Activated T-cell treated with anti-CD3 and anti-CD28 coated beads for 1 hour (primary cell): ENCODE results near the gene PKP4.
"Not testable (repeated sequence)": the region's sequence is repeated elsewhere in the genome, so short reads cannot be mapped to it uniquely, and the experiment has no call there.

Experiments
- DNase-seq: peaks from one replicate; pipeline ENCODE4 v3.0.0-alpha.2; 2020; ENCODE audit warnings: low read depth

PKP4 gene

DNA sequence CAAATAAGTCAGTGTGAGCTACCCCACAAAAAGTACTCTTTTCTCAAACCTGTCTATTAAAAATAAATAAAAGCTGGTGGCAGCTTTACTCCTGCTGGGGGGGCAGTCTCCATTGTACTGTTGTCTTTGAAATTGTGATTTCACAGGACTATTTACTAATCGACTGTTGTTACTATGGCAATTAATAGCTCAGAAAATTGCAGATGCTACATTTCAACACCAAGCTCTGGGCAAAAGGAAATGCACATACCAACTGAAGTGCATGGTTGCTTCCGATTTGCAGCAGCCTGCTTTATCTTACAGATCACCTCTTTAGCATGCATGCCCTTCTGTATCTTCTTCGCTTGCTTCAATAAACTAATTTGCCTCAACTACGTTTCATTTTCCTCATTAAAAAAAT lies 220.8 kb downstream of the PKP4 start:
- no peak for DNase-seq

DNA sequence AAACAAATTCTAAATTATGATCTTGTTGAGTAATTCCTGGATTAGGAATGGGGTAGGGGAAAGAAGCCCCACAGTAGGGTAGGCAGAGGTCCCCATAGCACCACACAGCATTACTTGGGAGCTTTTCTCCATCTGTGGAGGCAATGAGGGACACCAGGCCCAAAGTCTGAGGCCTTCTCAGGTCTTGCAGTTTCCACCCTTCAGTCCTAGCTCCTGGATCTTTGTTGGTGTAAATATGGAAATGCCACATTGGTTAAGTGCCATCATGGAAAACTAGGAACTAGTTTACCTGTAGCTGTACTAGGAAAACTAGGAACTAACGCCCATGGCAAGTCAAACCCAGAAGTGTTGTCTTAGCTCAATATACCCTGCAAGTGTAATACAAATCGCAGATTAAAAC lies 225.1 kb downstream of the PKP4 start:
- DNase-seq, result no peak

DNA sequence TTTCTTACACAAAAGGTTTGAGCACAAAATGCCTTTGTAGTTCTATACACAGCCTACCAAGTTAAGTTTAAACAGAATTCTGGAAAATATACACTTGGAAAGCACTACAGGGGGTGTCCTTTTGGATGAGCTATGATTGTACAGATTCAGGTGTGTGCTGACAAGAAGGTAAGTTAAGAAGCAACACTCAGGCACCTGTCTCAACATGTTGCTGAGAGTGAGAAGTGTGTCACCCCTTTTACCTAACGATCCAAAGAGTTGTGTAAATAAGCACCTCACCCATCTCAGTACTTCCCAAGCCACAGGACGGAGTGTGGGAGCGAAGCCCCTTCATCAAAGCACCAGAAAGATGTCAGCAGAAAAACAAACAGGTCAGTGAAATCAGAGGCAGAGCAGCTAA lies 228.9 kb downstream of the PKP4 start:
- no peak for DNase-seq

DNA sequence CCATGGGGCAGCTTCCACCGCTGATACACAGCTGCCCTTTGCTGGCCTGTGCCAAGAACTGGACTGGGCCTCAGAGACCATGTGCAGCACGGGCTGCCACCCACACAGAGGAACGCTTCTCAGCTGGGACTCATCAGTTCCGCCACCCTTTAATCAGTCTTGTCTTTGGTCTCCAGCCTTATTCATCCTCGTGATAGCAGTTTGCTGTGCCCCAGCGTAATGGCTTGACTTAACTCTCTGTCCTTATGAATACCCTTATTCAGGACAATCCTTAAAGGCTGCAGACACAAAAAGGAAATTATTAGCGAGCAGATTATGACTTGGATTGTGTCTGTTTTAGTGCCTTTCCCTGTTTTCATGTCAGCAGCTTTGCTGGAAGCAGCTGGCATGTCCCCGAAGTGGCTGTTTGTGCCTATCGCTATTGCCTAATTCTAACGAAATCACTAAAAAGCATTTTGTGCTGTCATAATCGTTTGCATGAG lies 229.5 kb downstream of the PKP4 start:
- no peak for DNase-seq

DNA sequence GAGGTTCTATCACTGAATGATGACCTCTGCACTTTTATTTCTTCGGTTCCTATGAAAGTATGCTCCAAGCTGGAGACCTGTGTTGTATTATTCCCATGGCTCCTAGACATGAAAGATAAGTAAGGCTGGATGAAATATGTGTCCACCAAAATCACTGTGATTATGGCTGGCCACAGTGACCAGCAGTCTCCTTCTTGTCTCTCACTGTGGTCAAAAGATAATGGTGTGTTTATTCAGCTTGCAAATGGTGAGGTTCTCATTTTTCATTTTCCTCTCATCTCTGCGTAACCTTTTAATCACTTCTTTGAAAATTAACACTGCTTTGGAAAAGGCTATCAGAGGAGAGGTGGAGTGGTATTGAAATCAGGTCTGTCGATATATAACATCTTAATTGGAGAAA lies 230.6 kb downstream of the PKP4 start:
- DNase-seq, result no peak

DNA sequence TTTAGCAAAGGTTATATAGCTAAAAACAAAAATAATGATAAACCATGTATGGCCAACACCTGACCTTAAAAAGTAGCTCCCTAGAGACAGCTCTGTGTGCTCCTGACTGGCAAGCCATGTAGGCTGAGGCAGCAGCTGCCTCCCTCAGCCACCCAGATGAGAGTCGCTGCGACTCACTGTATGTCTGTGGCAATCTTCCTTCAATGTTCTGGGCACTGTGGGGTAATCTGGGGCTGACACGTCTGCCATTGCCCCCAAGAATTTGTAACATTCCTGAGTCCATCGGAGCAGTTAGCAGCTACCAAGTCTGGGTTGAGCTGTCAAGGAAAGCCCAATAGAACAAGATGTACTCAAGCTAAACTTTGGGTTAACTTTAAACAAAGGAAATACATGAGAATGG lies 232.0 kb downstream of the PKP4 start:
- no peak for DNase-seq

DNA sequence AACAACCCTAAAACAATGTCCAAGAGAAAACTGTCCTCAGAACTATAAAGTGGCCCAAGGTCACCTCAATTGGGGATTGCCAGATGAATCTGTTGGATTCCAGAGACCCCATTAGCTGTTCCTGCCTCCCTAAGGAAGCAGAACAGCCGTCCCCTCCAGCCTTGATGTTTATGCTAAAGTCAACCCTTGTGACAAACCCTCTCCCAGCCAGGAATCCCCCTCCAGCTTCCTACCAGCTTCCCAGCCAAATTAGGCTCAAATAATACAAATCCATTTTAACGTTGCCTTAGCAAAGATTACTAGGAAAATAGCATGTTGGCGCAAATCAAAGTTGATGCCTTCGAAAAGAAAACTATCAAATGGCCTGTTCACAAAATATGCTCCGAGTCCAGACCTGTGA lies 232.6 kb downstream of the PKP4 start:
- DNase-seq, result no peak

DNA sequence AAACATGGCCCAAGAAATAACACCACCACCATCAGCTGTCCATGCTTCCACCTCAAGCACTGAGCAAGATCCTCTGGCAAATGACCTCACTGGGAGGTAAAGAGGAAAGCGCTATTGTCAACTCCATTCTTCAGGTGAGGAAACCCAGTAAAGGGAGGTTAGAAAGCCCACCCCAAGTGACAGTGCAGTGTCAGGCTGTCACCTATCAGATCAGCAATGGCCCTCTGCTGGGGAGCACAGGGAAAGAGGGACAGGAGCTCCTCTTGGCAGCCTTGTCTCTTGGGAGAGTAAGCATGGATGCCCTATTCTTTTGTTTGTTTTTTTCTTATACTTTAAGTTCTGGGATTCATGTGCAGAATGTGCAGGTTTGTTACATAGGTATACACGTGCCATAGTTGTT lies 234.1 kb downstream of the PKP4 start:
- DNase-seq, result no peak

DNA sequence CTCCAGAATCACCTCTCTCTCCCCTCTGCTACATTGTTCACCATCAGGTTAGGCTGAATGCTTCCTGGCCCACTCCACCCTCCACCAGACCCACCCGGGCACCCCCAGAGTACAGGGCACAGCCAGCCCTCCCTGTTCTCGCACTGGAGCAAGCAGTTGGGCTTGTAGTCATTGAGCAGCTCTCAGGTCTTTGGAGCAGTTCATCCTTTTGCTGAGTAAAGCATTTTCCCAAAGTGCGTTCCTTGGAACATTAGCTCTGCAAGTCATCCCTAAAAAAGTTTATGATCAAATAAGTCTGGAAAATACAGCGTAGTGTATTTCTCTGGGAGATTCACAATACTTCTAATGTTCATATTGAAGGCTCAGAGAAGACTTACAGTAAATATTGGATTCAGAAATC lies 234.9 kb downstream of the PKP4 start:
- no peak for DNase-seq

DNA sequence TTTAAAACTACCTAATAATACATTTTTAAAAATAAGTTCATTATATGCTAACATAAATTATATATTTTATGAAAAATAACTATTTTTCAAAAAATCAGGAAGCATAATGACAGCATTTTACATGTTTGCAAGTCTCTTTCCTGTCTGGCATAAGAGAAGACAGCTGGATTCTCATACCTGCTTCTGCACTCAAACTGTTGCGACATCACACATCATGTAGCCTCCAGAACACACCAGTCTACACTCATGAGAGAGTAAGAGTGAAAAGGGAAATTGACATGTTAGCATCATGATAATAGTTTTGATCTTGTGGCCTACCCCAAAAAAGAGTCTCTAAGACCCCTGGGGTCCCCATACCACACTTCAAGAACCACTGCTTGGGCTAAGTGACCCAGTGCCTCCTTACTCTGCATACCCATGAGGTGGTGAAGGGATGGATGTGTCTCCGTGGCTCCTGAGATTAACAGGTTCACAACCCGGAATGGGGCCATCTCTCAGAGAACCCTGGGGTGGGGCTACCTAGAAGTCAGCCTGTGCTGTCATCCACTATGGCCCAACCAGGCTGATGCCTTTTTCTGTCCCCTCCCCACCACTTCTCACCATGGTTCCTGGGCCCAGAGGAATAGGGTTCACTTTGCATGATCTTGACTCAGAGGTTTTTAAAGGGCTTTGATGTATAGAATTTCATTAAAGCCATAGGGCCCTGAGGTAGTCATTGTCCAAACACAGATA lies 235.8 kb downstream of the PKP4 start:
- no peak for DNase-seq

DNA sequence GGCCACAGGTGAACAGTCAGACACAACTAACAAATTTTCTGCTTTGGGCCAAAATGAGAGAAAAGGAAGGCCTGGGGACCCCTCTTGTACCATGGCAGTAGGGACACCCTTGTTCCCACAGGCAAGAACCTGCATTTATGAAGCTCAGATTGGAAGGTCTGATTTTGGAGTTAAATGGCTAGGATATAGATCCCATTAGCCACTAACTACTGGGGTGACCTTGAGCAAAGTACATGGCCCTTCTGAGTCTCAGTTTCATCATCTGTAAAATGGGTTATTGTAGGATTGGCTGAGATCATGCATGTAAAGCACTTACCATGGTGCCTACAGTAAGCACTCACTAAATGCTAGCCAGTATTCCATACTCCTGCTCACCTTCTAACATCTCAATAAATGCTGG lies 236.7 kb downstream of the PKP4 start:
- no peak for DNase-seq

DNA sequence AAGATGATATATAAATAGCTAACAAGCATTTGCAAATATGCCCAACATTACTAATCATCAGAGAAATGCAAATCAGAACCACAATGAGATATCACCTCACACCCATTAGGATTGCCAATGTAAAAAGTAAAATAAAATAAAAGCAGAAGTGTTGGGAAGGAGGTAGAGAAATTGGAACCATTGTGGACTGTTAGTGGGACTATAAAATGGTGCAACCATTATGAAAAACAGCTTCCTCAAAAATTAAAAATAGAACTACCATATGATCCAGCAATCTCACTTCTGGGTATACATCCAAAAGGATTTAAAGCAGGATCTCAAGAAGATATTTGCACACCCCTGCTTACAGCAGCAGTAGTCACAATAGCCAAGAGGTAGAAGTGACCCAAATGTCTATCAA lies 238.6 kb downstream of the PKP4 start:
- DNase-seq, result no peak

DNA sequence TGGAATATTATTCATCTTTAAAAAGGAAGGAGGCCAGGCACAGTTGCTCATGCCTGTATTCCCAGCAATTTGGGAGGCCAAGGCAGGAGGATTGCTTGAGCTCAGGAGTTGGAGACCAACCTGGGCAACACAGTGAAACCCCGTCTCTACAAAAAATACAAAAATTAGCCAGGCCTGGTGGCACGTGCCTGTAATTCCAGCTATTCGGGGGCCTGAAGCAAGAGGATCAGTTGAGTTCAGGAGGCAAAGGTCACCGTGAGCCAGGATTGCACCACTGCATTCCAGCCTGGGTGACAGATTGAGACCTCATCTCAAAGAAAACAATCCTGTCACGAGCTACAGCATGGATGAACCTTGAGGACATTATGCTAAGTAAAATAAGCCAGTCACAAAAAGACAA lies 239.0 kb downstream of the PKP4 start:
- DNase-seq, result not testable (repeated sequence)

DNA sequence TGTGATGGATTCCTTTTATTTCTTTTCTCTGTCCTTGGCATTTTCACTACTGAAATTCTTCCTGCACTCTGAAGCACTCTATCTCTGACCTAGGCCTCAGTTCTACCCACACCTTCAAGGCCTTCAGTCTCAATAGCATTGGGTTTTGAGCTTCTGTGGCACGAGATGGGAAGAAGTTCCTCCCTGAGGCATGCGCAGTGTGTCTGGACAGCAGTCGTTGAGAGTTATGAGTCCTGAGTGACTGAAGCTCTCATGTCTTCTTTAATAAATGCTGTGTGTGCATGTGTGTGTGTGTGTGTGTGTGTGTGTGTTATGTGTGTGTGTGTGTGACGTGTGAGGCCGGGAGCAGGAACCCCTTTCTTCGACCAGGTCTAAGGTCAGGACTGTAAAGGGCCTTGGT lies 242.6 kb downstream of the PKP4 start:
- no peak for DNase-seq

DNA sequence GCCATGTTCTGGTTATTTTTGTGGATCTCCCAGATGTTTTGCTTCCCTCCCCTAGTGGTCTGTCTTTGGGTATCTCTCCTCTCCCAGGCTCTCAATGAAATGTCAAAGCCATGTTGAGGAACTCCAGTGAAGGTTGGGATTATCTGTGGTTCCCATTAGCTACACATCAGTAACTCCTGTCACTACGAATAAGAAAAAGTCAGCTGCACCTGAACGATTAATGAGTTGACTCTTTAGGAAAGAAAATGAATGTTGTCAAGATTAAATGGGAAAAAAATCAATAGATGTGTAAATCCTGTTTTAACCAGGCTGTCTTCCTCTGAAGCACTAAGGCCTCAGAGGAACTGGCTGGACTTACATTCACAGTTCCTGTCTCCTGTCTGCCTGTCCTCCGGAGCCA lies 244.3 kb downstream of the PKP4 start:
- DNase-seq, result no peak

DNA sequence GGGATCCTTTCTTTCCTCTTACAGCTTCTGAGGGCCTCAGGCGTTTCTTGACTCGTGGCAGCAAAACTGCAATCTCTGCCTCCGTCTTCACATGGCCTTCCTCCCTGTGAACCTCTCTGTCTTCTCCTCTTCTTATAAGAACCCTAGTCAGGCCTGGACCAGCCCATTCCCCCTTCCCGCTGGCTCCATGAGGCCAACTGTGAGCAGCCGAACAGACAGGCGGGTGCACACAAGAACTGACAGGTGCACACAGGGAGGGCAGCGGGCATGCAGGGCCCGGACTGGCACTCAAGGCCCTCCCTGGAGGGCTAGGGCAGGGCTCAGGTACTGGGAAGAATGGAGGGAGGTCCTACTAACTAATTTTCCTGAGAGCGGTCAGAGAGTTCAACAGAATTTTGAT lies 246.0 kb downstream of the PKP4 start:
- DNase-seq, result no peak

DNA sequence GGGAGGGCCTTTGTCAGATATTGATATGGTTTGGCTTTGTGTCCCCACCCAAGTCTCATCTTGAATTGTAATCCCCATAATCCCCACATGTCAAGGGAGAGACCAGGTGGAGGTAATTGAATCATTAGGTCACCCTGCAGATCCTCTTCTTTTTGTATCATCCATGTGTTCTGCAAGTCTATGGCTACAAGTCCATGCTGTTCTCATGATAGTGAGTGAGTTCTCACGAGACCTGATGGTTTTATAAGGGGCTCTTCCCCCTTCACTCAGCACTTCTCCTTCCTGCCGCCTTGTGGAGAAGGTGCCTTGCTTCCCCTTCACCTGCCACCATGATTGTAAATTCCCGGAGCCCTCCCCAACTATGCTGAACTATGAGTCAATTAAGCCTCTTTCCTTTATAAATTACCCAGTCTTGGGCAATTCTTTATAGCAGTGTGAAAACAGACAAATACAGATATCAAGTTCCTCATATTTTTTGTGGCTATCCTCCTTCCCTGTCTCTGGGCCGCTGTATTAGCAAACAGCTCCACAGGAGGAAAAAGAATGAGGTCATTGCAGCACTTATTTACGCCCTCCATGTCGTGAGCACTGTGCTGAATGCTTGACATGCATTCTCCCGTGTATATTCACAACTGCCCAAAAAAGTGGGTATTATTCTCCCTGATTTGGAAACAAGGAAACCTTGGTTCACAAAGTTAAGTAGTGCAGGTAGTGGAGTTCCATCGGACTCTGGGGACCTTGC lies 248.1 kb downstream of the PKP4 start:
- DNase-seq, result not testable (repeated sequence)

DNA sequence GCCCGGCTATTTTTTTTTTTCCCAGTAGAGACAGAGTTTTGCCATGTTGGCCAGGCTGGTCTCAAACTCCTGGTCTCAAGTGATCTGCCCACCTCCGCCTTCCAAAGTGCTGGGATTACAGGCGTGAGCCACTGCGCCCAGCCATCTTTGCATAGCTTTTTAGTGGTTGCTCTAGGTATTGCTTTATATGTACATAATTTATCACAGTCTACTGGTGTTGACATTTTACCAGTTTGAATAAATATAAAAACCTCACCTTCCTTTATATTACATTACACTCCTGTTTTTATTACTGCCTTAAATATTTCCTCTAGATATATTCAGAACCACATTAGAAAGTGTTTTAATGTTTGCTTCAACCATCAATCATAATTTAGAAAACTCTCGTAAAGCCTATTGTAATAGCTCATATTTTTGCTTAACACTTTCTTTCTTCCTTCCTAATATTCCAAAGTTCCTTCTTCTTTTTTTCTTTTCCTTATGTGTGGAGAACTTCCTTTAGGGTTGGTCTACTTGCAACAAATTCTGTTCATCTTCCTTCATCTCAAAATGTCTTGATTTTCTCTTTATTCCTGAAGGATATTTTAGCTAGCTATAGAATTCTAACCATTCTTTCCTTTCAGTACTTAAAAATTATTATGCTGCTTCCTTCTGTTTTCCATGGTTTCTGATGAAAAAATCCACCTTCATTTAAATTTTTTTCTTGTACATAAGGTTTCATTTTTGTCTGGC lies 256.2 kb downstream of the PKP4 start:
- DNase-seq, result no peak

DNA sequence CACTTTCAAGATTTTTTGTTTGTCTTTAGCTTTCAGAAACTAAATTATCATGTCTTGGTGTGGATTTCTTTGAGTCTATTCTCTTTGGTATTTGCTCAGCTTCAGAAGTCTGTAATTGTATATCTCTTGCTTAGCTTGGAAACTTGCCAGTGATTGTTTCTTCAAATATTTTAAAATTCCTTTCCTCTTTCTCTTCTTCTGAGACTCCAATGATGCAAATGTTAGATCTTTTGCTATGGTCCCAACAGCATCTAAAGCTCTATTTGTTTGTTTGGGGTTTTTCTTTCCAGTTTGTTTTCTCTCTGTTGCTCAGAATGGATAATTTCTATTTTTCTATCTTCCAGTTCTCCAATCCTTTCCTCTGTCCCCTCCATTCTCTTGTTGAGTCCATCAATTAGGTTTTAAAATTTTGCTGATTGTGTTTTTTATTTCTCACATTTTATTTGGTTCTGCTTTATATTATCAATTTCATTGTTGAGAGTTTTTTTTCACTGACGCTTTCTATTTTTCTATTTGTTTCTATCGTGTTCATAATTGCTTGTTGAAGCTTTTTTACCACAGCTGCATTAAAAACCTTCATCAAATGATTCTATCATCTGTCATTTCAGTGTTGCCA lies 256.9 kb downstream of the PKP4 start:
- DNase-seq, result no peak

DNA sequence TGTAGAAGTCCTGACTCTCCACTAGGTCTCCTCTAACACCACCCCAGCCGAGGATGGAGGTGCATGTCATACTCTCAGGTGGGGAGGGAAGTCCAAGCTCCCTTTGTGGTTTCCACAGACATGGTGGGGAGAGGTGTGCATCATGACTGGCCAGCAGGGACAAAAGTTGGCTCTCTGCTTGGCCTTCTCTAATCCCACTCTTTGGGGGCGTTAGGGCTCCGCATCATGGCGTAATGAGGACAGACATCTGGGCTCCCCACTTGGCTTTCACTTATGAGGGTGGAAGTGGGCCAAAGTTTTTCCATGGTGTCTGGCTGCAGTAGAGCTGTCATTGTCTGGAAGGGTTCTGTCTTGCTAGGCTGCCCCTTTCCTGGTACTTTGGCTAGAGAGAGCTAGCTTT lies 257.7 kb downstream of the PKP4 start:
- DNase-seq, result no peak

DNA sequence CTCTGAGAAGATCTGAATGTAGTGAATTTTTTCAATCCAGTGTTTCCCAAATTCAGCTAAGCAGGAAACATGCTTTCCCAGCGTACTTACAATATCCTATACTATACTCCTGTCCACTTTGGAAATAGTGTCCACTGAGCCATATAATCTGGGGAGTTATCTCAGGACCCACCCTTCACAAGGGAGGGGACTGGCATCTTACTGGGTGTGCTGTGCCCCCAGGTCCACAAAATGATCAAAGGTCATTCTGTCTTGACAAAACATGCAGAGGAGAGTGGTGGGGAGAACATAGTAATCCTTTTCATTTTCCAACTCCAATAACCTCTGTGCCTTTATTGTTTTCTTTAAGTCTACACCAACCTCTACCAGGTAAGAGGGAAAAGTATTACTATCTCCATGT lies 258.6 kb downstream of the PKP4 start:
- DNase-seq, result no peak

DNA sequence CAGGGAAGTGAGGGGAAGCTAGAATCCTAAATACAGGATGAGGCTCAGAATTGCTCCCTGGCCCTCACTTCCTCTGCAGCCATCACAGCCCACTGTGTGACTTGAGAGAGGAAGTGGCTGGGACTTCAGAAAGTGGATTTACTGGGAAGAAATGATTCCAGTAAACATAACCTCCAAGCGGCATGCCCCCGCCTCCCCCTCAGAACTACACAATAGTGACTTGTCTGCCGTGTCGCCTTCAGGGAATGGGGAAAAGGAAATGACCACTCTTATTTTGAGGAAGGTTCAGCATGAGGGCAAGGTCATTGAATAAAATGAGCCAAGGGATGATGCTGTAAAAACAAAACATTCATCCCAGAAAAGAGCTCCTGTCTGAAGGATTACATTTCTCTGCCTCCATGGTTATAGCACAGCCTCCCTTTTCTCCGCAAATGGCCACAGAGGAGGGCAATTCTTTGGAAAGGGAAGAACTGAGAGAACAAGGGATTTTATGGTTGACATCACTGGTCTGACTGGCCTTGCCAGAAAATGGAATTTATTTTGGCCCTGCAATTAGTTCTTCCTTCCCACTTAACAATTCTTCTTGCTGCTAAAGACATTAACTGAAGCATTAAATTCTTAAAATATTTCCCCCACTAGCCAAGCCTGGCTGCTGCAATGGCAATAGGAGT lies 259.5 kb downstream of the PKP4 start:
- DNase-seq, result no peak
